ENCODE data around the gene NR3C1.
"Not testable (repeated sequence)": the region's sequence is repeated elsewhere in the genome, so short reads cannot be mapped to it uniquely, and the experiment has no call there.

NR3C1 gene

DNA sequence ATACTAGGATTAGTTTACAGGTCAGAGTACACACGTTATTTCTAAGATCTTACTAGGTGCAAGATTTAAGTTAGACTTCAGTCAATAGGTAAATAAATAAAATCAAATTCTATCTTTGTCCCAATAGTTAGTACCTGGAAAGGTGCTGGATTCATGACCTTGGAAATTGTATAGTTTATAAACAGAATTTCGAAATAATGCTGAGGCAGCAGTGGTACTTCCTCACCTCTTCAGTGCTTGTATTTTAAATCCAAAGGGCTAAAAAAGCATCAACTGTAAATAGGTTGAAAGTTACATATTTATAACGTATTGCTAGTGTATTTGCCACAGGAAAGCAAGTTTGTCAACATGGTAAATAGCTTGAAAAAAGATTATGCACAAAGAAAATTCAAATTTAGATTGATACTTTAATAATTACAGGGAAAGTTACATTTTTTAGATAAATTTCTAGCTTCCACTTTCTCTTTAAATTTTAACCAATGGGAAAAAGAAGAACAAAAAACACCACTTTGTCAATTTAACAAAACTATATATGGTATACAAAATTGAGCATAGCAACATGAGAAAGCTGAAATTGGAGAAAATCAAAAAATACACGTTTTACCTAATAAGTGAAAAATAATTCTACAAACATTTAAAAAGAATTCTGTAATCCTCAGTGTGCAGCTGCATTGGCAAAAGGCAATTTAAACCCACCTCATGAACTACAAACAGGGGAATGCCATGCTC is 46.5 kb downstream of the NR3C1 start:
- DNase-seq: no peak

DNA sequence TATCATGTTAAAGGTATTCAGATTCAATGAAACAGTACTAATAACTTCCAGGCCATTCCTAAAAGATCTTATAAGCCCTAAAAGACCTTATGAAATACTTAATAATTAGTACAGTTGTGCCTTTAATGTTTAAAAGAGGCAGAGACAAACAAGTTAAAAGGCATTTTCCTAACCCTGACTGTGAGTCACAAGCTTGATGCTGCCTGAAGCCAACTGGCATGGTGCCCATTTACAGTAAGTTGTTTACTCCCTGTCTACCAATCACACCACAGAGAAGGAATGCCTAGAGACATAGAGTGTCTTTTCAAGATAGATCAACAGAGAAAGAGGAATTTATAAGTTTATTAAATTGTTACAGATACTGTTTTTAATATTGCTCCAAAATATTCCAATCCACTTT is 47.8 kb downstream of the NR3C1 start:
- DNase-seq: peak; percentile 58

GRCh38 chr5:143354025-143354424 is 49.5 kb downstream of the NR3C1 start:
- DNase-seq: no peak

- DNase-seq: no peak
Observed at GRCh38 chr5:143352691-143353090, 50.8 kb downstream of the NR3C1 start.

GRCh38 chr5:143350751-143351602 is 52.5 kb downstream of the NR3C1 start:
- DNase-seq: no peak

GRCh38 chr5:143350341-143350740 is 53.1 kb downstream of the NR3C1 start:
- DNase-seq: no peak

- no peak for DNase-seq
Observed at GRCh38 chr5:143349177-143349576, 54.3 kb downstream of the NR3C1 start.

DNA sequence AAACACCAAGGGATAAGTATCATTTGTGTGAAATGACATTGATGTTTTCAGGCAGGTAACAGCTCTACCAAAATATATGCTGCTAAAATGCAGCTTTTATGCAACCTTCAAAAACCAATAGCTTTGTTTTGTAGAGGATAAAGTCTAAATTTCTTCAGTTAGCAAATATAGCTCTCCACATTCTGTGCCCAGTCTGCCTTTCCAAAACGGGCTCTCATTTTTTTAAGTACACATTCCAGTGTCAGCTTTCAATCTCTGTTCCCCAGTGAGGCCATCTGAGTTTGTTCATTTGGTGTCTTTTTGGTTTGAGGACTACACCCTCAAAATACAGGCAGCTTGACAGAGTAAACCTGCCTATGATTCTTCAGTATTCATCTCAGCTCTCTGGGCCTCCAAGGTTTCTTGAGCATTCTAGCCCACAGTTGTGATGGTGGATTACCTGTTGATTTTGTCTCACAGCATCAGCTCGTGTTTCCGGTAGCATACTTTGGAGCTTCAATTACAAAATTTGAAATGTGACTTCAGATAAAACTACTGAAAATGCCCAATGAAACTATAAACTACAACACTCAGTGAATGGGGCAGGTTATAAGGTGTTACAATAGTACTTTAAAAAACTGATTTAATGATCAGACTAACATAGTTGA is 55.7 kb downstream of the NR3C1 start:
- no peak for DNase-seq

GRCh38 chr5:143347046-143347445 is 56.4 kb downstream of the NR3C1 start:
- no peak for DNase-seq

- DNase-seq: no peak
Observed at GRCh38 chr5:143345671-143346440, 57.6 kb downstream of the NR3C1 start.

DNA sequence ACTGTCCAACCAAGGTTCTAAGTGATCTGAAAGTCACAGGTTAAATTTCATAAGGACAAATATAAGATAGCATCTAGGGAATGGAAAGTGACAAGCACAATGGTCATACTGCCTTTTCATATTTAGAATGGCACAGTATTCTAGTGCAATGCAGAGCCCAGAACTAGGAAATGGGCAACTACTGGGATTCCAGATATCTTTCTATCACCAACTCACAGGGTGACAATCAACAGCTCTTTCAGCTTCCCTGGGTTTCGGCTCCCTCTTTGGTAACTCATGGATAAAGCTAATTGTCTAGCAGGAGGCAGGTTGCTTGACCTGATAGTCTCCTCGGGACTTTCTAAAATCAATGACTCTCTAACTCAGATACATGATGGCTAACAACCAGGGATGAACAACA is 60.4 kb downstream of the NR3C1 start:
- no peak for DNase-seq

DNA sequence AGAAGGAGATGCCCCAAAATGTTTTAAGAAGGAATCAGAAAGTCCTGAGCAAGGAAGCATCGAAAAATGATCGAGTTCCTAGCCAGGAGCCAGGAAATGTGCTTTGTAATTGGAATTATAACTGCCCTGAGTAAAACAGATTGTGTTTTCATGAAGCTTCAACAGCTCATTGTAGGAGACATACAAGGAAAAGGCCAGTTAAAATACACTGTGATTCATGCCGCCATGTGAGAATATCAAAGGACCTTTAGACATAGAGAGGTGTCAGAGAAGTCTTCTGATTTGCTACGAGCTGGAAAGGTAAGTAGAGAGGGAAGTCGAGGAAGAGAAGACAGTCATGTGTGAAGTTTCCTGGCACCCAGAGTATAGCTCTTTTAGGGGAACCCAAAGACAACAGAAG is 60.9 kb downstream of the NR3C1 start:
- no peak for DNase-seq

DNA sequence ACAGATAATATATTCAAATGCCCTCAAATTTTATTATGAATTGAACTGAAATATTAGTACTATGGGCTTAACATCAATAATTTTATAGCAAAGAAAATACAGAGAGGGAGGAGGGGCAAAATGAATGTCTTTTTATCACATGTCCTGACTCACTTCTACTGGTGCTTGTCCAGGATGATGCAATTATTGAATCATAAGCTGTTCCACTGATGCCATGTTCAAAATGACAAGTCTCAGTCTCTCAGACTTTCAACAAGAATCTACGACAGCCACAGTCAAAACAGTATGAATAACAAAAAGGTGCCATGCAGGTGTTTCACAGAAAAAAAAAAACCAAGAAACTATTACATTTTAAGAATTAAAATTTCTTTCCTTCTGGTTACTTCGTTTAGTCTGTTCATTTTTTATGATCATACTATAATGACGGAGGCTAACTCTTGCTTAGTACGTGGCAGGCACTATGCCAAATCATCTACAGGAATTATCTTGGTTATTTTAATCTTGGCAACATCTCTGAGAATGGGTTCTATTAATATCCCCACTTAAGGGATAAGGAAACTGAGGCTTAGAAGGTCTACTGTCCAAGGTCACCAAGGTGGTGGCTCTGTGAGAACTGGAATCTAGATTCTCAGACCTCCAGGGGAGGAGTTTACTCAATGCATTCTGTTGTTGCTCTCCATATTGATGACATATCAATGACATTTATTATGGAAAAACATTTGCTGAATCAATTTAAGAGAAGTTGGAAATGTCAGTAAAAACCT is 61.5 kb downstream of the NR3C1 start:
- no peak for DNase-seq

- DNase-seq: no peak
Observed at GRCh38 chr5:143340891-143341685, 62.4 kb downstream of the NR3C1 start.

GRCh38 chr5:143338658-143339366 is 64.7 kb downstream of the NR3C1 start:
- DNase-seq: no peak

DNA sequence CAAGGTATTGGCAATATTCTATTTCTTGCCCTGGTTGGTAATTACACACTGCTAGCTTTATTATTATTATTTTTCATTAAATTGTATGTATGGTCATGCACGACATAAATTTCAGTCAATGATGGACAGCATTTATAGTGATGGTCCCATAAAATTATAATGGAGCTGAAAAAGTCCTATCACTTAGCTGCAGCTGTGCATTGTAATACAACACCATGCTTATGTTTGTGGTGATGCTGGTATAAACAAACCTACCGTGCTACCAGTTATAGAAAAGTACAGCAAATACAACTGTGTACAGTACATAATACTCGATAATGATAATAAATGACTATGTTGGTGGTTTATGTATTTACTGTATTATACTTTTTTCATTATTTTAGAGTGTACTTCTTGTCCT is 65.5 kb downstream of the NR3C1 start:
- no peak for DNase-seq

- no peak for DNase-seq
Observed at GRCh38 chr5:143336485-143336884, 67.0 kb downstream of the NR3C1 start.

GRCh38 chr5:143334903-143335302 is 68.6 kb downstream of the NR3C1 start:
- DNase-seq: no peak

DNA sequence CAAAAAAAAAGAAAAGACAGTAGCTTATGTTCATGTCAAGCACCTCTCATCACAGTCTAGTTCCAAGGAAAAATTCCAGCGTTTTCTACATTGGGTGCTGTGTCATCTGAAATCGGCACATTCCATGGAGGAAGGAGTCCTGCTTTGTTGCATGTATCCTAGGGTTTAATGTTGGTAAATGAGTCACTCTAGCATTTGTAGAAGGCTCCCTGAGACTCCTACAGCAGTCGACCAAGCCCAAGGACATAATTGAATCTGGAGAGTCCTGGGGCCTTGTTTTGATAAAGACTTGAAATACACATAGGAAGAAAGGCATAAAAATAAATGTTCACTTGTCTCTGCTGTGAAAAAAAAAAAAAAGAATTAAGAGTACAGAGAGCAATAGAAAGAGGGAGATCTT is 69.1 kb downstream of the NR3C1 start:
- not testable (repeated sequence) for DNase-seq

DNA sequence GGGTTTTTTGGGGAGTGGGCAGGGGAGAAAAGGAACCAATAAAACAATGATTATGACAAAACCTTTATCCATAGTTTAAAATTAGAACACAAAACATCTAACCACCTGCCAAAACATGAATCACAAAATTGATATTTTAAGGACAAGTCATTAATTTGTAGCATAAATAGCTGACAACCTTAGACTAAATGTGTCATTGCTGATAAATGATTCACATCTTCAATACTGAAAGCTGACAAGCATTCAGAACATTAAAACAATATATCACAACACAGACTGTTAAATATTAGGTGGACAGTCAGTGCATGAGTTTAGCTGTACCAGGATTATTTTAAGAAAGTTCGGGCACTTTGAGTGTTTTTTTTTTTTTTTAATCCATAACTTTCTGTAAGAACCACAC is 71.5 kb downstream of the NR3C1 start:
- DNase-seq: no peak

- no peak for DNase-seq
Observed at GRCh38 chr5:143329843-143330242, 73.6 kb downstream of the NR3C1 start.
